ENCODE data around the gene SYT14. TPM values are rescaled to one million over a fixed set of nuclear protein-coding genes. Genes with fewer than 3 reads are reported as not detected.

SYT14 gene
- total RNA-seq, 4 donors from 2014 or later = not detected

- ATAC-seq (ENCODE audit: low FRiP score) = no peak
- DNase-seq (ENCODE audit: low spot score) = no peak
- TF ChIP-seq CTCF (IDR thresholded peaks at IDR 0.05) = no peak
Measured at GRCh38 chr1:210085359-210085758, 147.3 kb downstream of the SYT14 start.

DNA sequence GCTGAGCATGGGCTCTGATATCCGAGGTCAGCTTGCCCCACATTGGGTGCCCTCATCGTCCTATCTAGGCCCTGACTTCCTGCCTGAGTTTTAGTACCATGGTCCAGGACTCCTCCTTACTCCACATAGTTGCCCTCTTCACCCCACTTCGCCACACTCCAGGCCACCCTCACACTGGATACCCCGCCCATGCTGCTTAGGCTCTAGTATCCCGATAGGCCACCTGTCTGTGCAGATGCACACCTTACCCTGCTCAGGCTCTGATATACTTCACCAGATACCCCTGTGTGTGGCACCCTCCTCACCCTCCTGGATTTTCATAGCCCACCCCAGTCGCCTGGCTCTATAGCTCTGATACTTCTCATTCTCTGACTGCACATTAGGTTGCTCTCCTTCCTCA is 149.0 kb downstream of the SYT14 start:
- DNase-seq (ENCODE audit: low spot score) = no peak
- ATAC-seq (ENCODE audit: low FRiP score) = no peak
- TF ChIP-seq CTCF (IDR thresholded peaks at IDR 0.05) = no peak

GRCh38 chr1:210089855-210090254 is 151.8 kb downstream of the SYT14 start:
- ATAC-seq (ENCODE audit: low FRiP score) (no peak), DNase-seq (ENCODE audit: low spot score) (no peak)
- TF ChIP-seq CTCF (IDR thresholded peaks at IDR 0.05) = no peak

- ATAC-seq (ENCODE audit: low FRiP score) (no peak), DNase-seq (ENCODE audit: low spot score) (no peak)
- TF ChIP-seq CTCF (IDR thresholded peaks at IDR 0.05) = no peak
Measured at GRCh38 chr1:210092366-210092765, 154.3 kb downstream of the SYT14 start.

- no peak for DNase-seq (ENCODE audit: low spot score)
- ATAC-seq (ENCODE audit: low FRiP score) = no peak
- TF ChIP-seq CTCF (IDR thresholded peaks at IDR 0.05) = no peak
Measured at GRCh38 chr1:210093461-210093860, 155.4 kb downstream of the SYT14 start.

DNA sequence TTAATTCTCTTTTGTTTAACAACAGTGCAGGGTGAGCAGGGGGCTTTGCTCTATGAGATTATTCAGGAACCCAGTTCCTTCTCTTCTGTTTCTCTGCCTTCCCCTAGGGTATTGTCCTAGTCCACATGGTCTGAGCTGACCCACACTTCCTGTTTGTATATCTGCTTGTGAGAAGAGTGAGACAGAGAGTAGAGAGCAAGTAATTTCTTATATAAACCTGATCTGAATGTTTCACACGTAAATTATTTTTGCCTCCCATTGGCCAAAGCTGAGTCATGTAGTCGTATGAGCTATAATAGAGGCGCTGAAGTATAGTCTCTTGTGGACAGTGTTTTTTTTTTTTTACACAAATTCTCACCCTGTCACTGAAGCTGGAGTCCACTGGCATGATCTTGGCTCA is 160.3 kb downstream of the SYT14 start:
- no peak for TF ChIP-seq CTCF (IDR thresholded peaks at IDR 0.05)
- DNase-seq (ENCODE audit: low spot score) = no peak
- ATAC-seq (ENCODE audit: low FRiP score) = no peak

GRCh38 chr1:210099921-210100320 is 161.9 kb downstream of the SYT14 start:
- no peak for TF ChIP-seq CTCF (IDR thresholded peaks at IDR 0.05)
- DNase-seq (ENCODE audit: low spot score) = no peak
- no peak for ATAC-seq (ENCODE audit: low FRiP score)
